HEK293 (cell line): Measurements from ENCODE around the gene SUCNR1.

Experiments
- CTCF ChIA-PET: fragments of 350-600 bp; formaldehyde crosslinking; extraction: SDS; loops from one replicate; lab custom pipeline; 2021; ENCODE audit warnings: antibody characterized with exemption; lab: Yijun Ruan, JAX
- POLR2A ChIA-PET: fragments of 300-600 bp; formaldehyde crosslinking; extraction: SDS; loops from one replicate; lab custom pipeline; 2020; ENCODE audit warnings: antibody characterized with exemption, inconsistent platforms; lab: Yijun Ruan, JAX
- H3K27ac ChIP-seq: fragments of 200-500 bp; sonication (Bioruptor generic); 2 replicates; pipeline ENCODE4 v1.5.1; 2014; ENCODE audit warnings: low read depth, low read length, control low read depth, inconsistent platforms; ENCODE audit errors: extremely low read depth
- H3K36me3 ChIP-seq, 2 experiments: fragments of 200-500 bp in 1 of 2; sonication (Bioruptor generic) in 1 of 2; 1 replicate in 1 of 2; 2 replicates in 1 of 2; pipeline ENCODE4 v1.5.1; 2014 to 2017; ENCODE audit warnings: inconsistent platforms in 2 of 2, low read length in 2 of 2; ENCODE audit not compliant: control insufficient read depth in 2 of 2, insufficient read depth in 1 of 2
- H3K4me1 ChIP-seq: fragments of 200-500 bp; sonication (Bioruptor generic); 2 replicates; pipeline ENCODE4 v1.5.1; 2014; ENCODE audit warnings: mild to moderate bottlenecking, low read length, inconsistent platforms; ENCODE audit not compliant: control insufficient read depth, insufficient read depth
- H3K4me3 ChIP-seq: 2 replicates; pipeline ENCODE4 v1.5.1; 2011; ENCODE audit warnings: low read depth, mild to moderate bottlenecking, control low read depth, low read length, moderate library complexity
- H3K9me3 ChIP-seq: fragments of 200-500 bp; sonication (Bioruptor generic); 2 replicates; pipeline ENCODE4 v1.5.1; 2014; ENCODE audit warnings: low read depth, low read length, inconsistent platforms; ENCODE audit not compliant: control insufficient read depth, insufficient read depth
- GLI2 ChIP-seq: fragments of 450-650 bp; formaldehyde crosslinking; IDR thresholded peaks from 2 replicates; pipeline ENCODE4; 2017; ENCODE audit warnings: missing biosample characterization, missing genetic modification characterization, low read depth, borderline replicate concordance
- GLI4 ChIP-seq: fragments of 450-650 bp; formaldehyde crosslinking; IDR thresholded peaks from 2 replicates; pipeline ENCODE4 v1.5.1; 2016; ENCODE audit warnings: missing biosample characterization, missing genetic modification characterization
- MEIS1 ChIP-seq: sonication (generic); formaldehyde crosslinking; IDR thresholded peaks from 2 replicates; pipeline ENCODE4 v1.8.1; 2022; ENCODE audit warnings: missing genetic modification reagents, mild to moderate bottlenecking, borderline replicate concordance
- ZNF184 ChIP-seq: fragments of 450-650 bp; IDR thresholded peaks from 2 replicates; pipeline ENCODE4 v1.5.1; 2018; ENCODE audit warnings: missing biosample characterization, mild to moderate bottlenecking, missing genetic modification characterization
- ZNF2 ChIP-seq: fragments of 450-650 bp; formaldehyde crosslinking; IDR thresholded peaks from 2 replicates; pipeline ENCODE4 v1.5.1; 2016; ENCODE audit warnings: missing biosample characterization, missing genetic modification characterization
- ZNF76 ChIP-seq: fragments of 450-650 bp; formaldehyde crosslinking; IDR thresholded peaks from 2 replicates; pipeline ENCODE4; 2016; ENCODE audit warnings: low read depth, missing biosample characterization, missing genetic modification characterization, borderline replicate concordance
- ZSCAN30 ChIP-seq: fragments of 450-650 bp; IDR thresholded peaks from 2 replicates; pipeline ENCODE4 v1.5.1; 2018; ENCODE audit warnings: missing biosample characterization, mild to moderate bottlenecking, missing genetic modification characterization, moderate library complexity
- TF ChIP-seq, protein P1 (sequence below): fragments of 450-650 bp; formaldehyde crosslinking; IDR thresholded peaks from 2 replicates; pipeline ENCODE4 v1.5.1; 2017; ENCODE audit warnings: missing biosample characterization, missing genetic modification characterization
- TF ChIP-seq, protein P2 (sequence below): fragments of 450-650 bp; formaldehyde crosslinking; IDR thresholded peaks from 2 replicates; pipeline ENCODE4 v1.5.1; 2016; ENCODE audit warnings: missing biosample characterization, missing genetic modification characterization
- TF ChIP-seq, protein P3 (sequence below): fragments of 450-650 bp; formaldehyde crosslinking; IDR thresholded peaks from 2 replicates; pipeline ENCODE4 v1.5.1; 2016; ENCODE audit warnings: missing biosample characterization, missing genetic modification characterization, borderline replicate concordance
- TF ChIP-seq, protein P4 (sequence below): fragments of 450-650 bp; formaldehyde crosslinking; IDR thresholded peaks from 2 replicates; pipeline ENCODE4 v1.5.1; 2017; ENCODE audit warnings: missing biosample characterization, missing genetic modification characterization
- TF ChIP-seq, protein P5 (sequence below): fragments of 450-650 bp; formaldehyde crosslinking; optimal IDR thresholded peaks from 2 replicates; pipeline ENCODE3; 2016; ENCODE audit warnings: missing biosample characterization, mild to moderate bottlenecking, missing genetic modification characterization
- TF ChIP-seq, protein P6 (sequence below): fragments of 450-650 bp; formaldehyde crosslinking; IDR thresholded peaks from 2 replicates; pipeline ENCODE4 v1.5.1; 2016; ENCODE audit warnings: missing biosample characterization, missing genetic modification characterization

Gene SUCNR1

DNA sequence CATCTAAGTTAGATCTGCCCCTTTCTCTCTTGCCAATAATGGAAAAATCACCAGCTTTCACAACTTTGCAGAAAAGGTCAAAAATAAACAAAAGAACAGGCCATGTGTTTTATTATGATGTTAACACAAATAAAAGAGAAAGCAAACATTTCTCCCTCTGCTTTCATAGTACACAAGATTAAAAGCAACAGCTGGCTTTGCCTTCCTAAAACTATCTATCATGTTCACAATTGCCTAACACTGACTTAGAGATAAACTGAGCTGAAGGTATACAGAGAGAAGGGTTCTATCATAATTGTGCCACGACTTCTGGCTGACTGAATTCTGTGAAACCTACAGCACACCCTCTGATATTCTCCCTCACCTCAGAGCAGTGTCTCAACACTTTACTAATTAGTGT lies 30.2 kb upstream of the SUCNR1 start (continued):
- TF ChIP-seq, protein P1, sequence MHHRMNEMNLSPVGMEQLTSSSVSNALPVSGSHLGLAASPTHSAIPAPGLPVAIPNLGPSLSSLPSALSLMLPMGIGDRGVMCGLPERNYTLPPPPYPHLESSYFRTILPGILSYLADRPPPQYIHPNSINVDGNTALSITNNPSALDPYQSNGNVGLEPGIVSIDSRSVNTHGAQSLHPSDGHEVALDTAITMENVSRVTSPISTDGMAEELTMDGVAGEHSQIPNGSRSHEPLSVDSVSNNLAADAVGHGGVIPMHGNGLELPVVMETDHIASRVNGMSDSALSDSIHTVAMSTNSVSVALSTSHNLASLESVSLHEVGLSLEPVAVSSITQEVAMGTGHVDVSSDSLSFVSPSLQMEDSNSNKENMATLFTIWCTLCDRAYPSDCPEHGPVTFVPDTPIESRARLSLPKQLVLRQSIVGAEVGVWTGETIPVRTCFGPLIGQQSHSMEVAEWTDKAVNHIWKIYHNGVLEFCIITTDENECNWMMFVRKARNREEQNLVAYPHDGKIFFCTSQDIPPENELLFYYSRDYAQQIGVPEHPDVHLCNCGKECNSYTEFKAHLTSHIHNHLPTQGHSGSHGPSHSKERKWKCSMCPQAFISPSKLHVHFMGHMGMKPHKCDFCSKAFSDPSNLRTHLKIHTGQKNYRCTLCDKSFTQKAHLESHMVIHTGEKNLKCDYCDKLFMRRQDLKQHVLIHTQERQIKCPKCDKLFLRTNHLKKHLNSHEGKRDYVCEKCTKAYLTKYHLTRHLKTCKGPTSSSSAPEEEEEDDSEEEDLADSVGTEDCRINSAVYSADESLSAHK (tag by site-specific recombination), result no peak
- TF ChIP-seq ZNF76 (no peak), ZNF184 (tag by site-specific recombination) (no peak)
- TF ChIP-seq, protein P2, sequence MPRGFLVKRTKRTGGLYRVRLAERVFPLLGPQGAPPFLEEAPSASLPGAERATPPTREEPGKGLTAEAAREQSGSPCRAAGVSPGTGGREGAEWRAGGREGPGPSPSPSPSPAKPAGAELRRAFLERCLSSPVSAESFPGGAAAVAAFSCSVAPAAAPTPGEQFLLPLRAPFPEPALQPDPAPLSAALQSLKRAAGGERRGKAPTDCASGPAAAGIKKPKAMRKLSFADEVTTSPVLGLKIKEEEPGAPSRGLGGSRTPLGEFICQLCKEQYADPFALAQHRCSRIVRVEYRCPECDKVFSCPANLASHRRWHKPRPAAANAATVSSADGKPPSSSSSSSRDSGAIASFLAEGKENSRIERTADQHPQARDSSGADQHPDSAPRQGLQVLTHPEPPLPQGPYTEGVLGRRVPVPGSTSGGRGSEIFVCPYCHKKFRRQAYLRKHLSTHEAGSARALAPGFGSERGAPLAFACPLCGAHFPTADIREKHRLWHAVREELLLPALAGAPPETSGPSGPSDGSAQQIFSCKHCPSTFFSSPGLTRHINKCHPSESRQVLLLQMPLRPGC (tag by site-specific recombination), result no peak
- TF ChIP-seq, protein P3, sequence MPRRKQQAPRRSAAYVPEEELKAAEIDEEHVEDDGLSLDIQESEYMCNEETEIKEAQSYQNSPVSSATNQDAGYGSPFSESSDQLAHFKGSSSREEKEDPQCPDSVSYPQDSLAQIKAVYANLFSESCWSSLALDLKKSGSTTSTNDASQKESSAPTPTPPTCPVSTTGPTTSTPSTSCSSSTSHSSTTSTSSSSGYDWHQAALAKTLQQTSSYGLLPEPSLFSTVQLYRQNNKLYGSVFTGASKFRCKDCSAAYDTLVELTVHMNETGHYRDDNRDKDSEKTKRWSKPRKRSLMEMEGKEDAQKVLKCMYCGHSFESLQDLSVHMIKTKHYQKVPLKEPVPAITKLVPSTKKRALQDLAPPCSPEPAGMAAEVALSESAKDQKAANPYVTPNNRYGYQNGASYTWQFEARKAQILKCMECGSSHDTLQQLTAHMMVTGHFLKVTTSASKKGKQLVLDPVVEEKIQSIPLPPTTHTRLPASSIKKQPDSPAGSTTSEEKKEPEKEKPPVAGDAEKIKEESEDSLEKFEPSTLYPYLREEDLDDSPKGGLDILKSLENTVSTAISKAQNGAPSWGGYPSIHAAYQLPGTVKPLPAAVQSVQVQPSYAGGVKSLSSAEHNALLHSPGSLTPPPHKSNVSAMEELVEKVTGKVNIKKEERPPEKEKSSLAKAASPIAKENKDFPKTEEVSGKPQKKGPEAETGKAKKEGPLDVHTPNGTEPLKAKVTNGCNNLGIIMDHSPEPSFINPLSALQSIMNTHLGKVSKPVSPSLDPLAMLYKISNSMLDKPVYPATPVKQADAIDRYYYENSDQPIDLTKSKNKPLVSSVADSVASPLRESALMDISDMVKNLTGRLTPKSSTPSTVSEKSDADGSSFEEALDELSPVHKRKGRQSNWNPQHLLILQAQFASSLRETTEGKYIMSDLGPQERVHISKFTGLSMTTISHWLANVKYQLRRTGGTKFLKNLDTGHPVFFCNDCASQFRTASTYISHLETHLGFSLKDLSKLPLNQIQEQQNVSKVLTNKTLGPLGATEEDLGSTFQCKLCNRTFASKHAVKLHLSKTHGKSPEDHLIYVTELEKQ (tag by site-specific recombination), result no peak
- TF ChIP-seq, protein P4, sequence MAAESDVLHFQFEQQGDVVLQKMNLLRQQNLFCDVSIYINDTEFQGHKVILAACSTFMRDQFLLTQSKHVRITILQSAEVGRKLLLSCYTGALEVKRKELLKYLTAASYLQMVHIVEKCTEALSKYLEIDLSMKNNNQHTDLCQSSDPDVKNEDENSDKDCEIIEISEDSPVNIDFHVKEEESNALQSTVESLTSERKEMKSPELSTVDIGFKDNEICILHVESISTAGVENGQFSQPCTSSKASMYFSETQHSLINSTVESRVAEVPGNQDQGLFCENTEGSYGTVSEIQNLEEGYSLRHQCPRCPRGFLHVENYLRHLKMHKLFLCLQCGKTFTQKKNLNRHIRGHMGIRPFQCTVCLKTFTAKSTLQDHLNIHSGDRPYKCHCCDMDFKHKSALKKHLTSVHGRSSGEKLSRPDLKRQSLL, result no peak

DNA sequence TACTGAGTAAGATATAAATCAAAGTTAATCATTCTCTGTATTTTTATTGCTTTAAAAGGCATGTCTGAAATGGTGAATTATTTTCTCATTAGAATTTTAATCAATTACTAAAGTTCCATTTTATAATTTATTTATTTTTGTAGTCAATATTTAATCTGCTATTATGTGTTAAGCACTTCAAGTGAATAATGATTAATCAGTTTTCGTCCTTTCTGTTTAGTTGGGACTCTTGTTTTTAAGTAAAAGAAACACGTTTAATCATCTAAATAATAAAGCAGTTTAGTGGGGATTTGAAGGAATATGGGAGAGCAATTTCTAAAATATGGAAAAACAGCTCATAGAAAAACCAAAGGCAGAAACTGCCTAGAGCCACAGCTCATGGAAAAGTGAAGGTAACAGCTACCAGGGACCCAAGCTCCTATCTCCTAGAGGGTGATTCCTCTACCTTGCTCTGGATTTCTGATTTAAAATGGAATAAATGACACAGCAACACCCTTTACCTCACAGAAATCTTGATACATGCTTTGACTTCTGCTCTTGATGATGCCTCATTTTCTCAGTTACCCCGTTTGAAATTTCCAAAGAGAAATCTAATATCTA lies 28.0 kb upstream of the SUCNR1 start:
- no peaks in the 10 kb centered on the region for H3K9me3 ChIP-seq
- ChIA-PET CTCF (no interaction called here), POLR2A (no interaction called here)
- no peaks in the 10 kb centered on the region for H3K36me3 ChIP-seq
- no peak overlapping the region for H3K4me3 ChIP-seq
- no peak overlapping the region for H3K27ac ChIP-seq
- no peaks in the 10 kb centered on the region for H3K4me1 ChIP-seq
- TF ChIP-seq, protein P5, sequence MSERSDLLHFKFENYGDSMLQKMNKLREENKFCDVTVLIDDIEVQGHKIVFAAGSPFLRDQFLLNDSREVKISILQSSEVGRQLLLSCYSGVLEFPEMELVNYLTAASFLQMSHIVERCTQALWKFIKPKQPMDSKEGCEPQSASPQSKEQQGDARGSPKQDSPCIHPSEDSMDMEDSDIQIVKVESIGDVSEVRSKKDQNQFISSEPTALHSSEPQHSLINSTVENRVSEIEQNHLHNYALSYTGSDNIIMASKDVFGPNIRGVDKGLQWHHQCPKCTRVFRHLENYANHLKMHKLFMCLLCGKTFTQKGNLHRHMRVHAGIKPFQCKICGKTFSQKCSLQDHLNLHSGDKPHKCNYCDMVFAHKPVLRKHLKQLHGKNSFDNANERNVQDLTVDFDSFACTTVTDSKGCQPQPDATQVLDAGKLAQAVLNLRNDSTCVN, result no peak
- TF ChIP-seq MEIS1 (CRISPR knock-in tag) (no peak), GLI2 (no peak), ZSCAN30 (tag by site-specific recombination) (no peak), GLI4 (tag by site-specific recombination) (no peak), ZNF2 (tag by site-specific recombination) (no peak)
- TF ChIP-seq, protein P6, sequence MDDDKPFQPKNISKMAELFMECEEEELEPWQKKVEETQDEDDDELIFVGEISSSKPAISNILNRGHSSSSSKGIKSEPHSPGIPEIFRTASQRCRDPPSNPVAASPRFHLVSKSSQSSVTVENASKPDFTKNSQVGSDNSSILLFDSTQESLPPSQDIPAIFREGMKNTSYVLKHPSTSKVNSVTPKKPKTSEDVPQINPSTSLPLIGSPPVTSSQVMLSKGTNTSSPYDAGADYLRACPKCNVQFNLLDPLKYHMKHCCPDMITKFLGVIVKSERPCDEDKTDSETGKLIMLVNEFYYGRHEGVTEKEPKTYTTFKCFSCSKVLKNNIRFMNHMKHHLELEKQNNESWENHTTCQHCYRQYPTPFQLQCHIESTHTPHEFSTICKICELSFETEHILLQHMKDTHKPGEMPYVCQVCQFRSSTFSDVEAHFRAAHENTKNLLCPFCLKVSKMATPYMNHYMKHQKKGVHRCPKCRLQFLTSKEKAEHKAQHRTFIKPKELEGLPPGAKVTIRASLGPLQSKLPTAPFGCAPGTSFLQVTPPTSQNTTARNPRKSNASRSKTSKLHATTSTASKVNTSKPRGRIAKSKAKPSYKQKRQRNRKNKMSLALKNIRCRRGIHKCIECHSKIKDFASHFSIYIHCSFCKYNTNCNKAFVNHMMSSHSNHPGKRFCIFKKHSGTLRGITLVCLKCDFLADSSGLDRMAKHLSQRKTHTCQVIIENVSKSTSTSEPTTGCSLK, result no peak
